ENCODE data around the gene EPN1. TPM values are rescaled to one million over a fixed set of nuclear protein-coding genes. Genes with fewer than 3 reads are reported as not detected.

Gene EPN1
- total and polyA plus RNA-seq, 9 of the 15 experiments (the other 6 are each of a cell fraction or from before 2014, with no cell fraction given): 0.08 to 138 (median 12.7) TPM

GRCh38 chr19:55654323-55654867 lies 20.6 kb upstream of the EPN1 start:
- BruUV-seq (replicated peaks): no TSS peak
- H3K9ac ChIP-seq (ENCODE audit: insufficient read depth in 1 of 2, low read depth in 2 of 2, low read length in 2 of 2): peak overlapping the region; percentile 99
- in situ Hi-C loops (cut with MboI): no loop called here

More at GRCh38 chr19:55654323-55654867, 20.6 kb upstream of the EPN1 start:
- H3K4me1 ChIP-seq (replicated peaks in 1 of 2; ENCODE audit: control insufficient read depth in 2 of 2, insufficient read depth in 2 of 2, low read length in 2 of 2): peaks cover 22 to 59% of the 10 kb centered on the region in 2 experiments; a peak in 4 of 5 replicates
- peak overlapping the region; percentile 97 for H2AFZ ChIP-seq (ENCODE audit: low read depth, low read length)
- H3K4me3 ChIP-seq: peak overlapping the region; percentile 70
- H3K9me1 ChIP-seq (ENCODE audit: control insufficient read depth, insufficient read depth, low read length): peaks cover 6% of the 10 kb centered on the region
- ATAC-seq (peak; percentile 91), FAIRE-seq (peak; percentile 100), DNase-seq (ENCODE audit: extremely low read depth in 1 of 4, low spot score in 3 of 4) (peak; percentile 71 to 99 (median 82))
- intact Hi-C loops (cut with micrococcal nuclease): no loop called here
- CTCF ChIA-PET (ENCODE audit: low intra/inter-chr PET ratio): interaction anchor here (0.7 to 2.8 kb wide), 6 partner anchors 10 to 138 kb away, joined by 3 to 27 read pairs (median 5); partner anchors contain the start of gene ZNF580
- under 1% methylated on average over 41 of the region's 52 CpGs for WGBS (ENCODE audit: insufficient coverage, low coverage, missing lambda C conversion rate)
- peak overlapping the region; percentile 100 for H3K27ac ChIP-seq (ENCODE audit: extremely low read depth, low read depth, low read length)
- H4K20me1 ChIP-seq (replicated peaks; ENCODE audit: control insufficient read depth, insufficient read depth, low read length): peaks cover 35% of the 10 kb centered on the region
- POLR2A ChIA-PET: interaction anchor here (0.5 to 1.6 kb wide), 26 partner anchors 9 to 514 kb away, joined by 3 to 11 read pairs (median 3); partner anchors contain the start of genes FIZ1, NAT14, UBE2S and ZNF581
- no peaks in the 10 kb centered on the region for H3K9me3 ChIP-seq (replicated peaks; ENCODE audit: control insufficient read depth, insufficient read depth, low read depth, low read length)
- H3K79me2 ChIP-seq (ENCODE audit: control insufficient read depth, insufficient read depth, low read length): peaks cover 52% of the 10 kb centered on the region
- H3K36me3 ChIP-seq (ENCODE audit: control insufficient read depth, insufficient read depth, low read length): peaks cover 64% of the 10 kb centered on the region
- no peaks in the 10 kb centered on the region for H3K27me3 ChIP-seq (ENCODE audit: control insufficient read depth in 2 of 2, insufficient read depth in 2 of 2, low read length in 2 of 2)
- H3K4me2 ChIP-seq (ENCODE audit: insufficient read depth, low read length): peak overlapping the region; percentile 99
- peak; percentile 94 for TF ChIP-seq GATAD2A (IDR thresholded peaks at IDR 0.05)
- peak; percentile 62; the same call in 1 of the 2 replicates for TF ChIP-seq CBX1 (IDR thresholded peaks at IDR 0.05; ENCODE audit: low read depth)
- TF ChIP-seq ZNF764 (CRISPR knock-in tag; IDR thresholded peaks at IDR 0.05; ENCODE audit: low read depth): no peak
- no peak for TF ChIP-seq ATF3 (IDR thresholded peaks at IDR 0.05)
- peak; percentile 50; the same call in 1 of the 2 replicates for TF ChIP-seq ATF3 (CRISPR knock-in tag; conservative IDR thresholded peaks at IDR 0.05)
- 0 out of 4 replicates have a peak, but pooled peaks of 1 of the 2 experiments have one; percentile 29 for TF ChIP-seq UBTF (IDR thresholded peaks at IDR 0.05; ENCODE audit: borderline replicate concordance in 1 of 2, low read depth in 2 of 2, low read length in 2 of 2)
- peak; percentile 100 for TF ChIP-seq DEAF1 (CRISPR knock-in tag; IDR thresholded peaks at IDR 0.05)
- 0 out of 2 replicates have a peak, but pooled peaks have one; percentile 2 for TF ChIP-seq ARID2 (IDR thresholded peaks at IDR 0.05)
- no peak for TF ChIP-seq SLC30A9 (CRISPR knock-in tag; IDR thresholded peaks at IDR 0.05)
- TF ChIP-seq PKNOX1 (IDR thresholded peaks at IDR 0.05): peak; percentile 77
- 0 out of 2 replicates have a peak, but pooled peaks have one; percentile 10 for TF ChIP-seq ERF (CRISPR knock-in tag; IDR thresholded peaks at IDR 0.05)
- TF ChIP-seq HDGF (IDR thresholded peaks at IDR 0.05): peak; percentile 64; the same call in 1 of the 2 replicates
- TF ChIP-seq ZFX (CRISPR knock-in tag; IDR thresholded peaks at IDR 0.05): no peak
- TF ChIP-seq MAFG (tag; conservative IDR thresholded peaks at IDR 0.05): no peak
